ENCODE measurements around the gene PIP4K2A.

GRCh38 chr10:22750131-22750530 is 35.8 kb upstream of the PIP4K2A start:
- TF ChIP-seq EZH2phosphoT487 (IDR thresholded peaks at IDR 0.05; ENCODE audit: borderline replicate concordance, low read length) (no peak), CTCF (conservative IDR thresholded peaks at IDR 0.05; ENCODE audit: low read depth, low read length) (no peak), EZH2 (IDR thresholded peaks at IDR 0.05; ENCODE audit: low read length, unreplicated experiment) (no peak)

Data from PC-3 (cell line).